ENCODE results near the gene FPGS.

Gene FPGS

DNA sequence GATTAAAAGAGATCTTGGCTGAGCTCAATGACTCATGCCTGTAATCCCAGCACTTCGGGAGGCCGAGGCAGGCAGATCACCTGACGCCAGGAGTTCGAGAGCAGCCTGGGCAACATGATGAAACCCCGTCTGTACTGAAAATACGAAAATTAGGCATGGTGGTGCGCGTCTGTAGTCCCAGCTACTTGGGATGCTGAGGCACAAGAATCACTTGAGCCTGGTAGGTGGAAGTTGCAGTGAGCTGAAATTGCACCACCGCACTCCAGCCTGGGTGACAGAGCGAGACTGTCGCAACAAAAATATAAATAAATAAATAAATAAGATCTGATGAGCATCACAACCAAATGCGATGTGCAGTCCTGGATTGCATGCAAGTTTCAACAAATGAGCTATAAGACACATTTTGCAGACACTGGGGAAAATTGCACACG is 60.5 kb downstream of the FPGS start:
- no peak for DNase-seq
